OCI-LY7 (cell line): ENCODE data around the gene HMCN1. TPM values are rescaled to one million over a fixed set of nuclear protein-coding genes. Genes with fewer than 3 reads are reported as not detected.

Source experiments
- BruUV-seq: library from RNA; stranded (reverse); fragments of 400-500 nt; replicated peaks from 2 replicates; lab custom pipeline; 2021; lab: Mats Ljungman, UMichigan
- CTCF ChIA-PET: fragments of 300-600 bp; sonication (Branson Sonifier 250); formaldehyde crosslinking; loops from one replicate; lab custom pipeline; 2022; ENCODE audit warnings: antibody characterized with exemption; ENCODE audit not compliant: unreplicated experiment; lab: Charles Lee
- POLR2A ChIA-PET: fragments of 300-600 bp; sonication (Branson Sonifier 250); formaldehyde crosslinking; loops from one replicate; lab custom pipeline; 2022; ENCODE audit warnings: antibody characterized with exemption; lab: Charles Lee
- DNase-seq: peaks from one replicate; pipeline ENCODE4 v3.0.0-alpha.2; 2015; ENCODE audit warnings: low spot score
- H2AFZ ChIP-seq: fragments of 200-600 bp; sonication (generic), shearing (Covaris generic); 2 replicates; pipeline ENCODE4 v1.6.1; 2014; ENCODE audit warnings: mild to moderate bottlenecking, antibody characterized with exemption, low read length, moderate library complexity
- H3K27ac ChIP-seq: fragments of 200-600 bp; sonication (generic); 2 replicates; pipeline ENCODE4 v1.5.1; 2014; ENCODE audit warnings: mixed run types, low read depth, mild to moderate bottlenecking, moderate library complexity, low read length, inconsistent platforms; ENCODE audit not compliant: poor library complexity, severe bottlenecking
- H3K36me3 ChIP-seq: fragments of 200-600 bp; sonication (generic); 2 replicates; pipeline ENCODE4 v1.6.1; 2014; ENCODE audit warnings: mild to moderate bottlenecking, antibody characterized with exemption, low read length, moderate library complexity, mixed read lengths; ENCODE audit not compliant: insufficient read depth
- H3K4me1 ChIP-seq: fragments of 200-600 bp; sonication (generic); 2 replicates; pipeline ENCODE4 v1.5.1; 2014; ENCODE audit warnings: mild to moderate bottlenecking, low read length; ENCODE audit not compliant: insufficient read depth, poor library complexity, severe bottlenecking
- H3K4me2 ChIP-seq: fragments of 200-600 bp; sonication (generic); 2 replicates; pipeline ENCODE4 v1.6.1; 2014; ENCODE audit warnings: mild to moderate bottlenecking, low read length
- H3K4me3 ChIP-seq: fragments of 200-600 bp; sonication (generic); 2 replicates; pipeline ENCODE4 v1.5.1; 2014; ENCODE audit warnings: mild to moderate bottlenecking, low read depth, low read length; ENCODE audit not compliant: poor library complexity, severe bottlenecking
- H3K79me2 ChIP-seq: fragments of 200-600 bp; sonication (generic); 2 replicates; pipeline ENCODE4 v1.6.1; 2016; ENCODE audit warnings: low read depth, mild to moderate bottlenecking, low read length, moderate library complexity, mixed read lengths; ENCODE audit not compliant: insufficient read depth
- H3K9me2 ChIP-seq: fragments of 200-600 bp; sonication (generic); 2 replicates; pipeline ENCODE4 v1.6.1; 2016; ENCODE audit warnings: mild to moderate bottlenecking, low read length, mixed read lengths; ENCODE audit not compliant: insufficient read depth
- H3K9me3 ChIP-seq: fragments of 200-600 bp; sonication (generic); 2 replicates; pipeline ENCODE4 v1.6.1; 2014; ENCODE audit warnings: mild to moderate bottlenecking, mixed run types, low read length, mixed read lengths
- H4K20me1 ChIP-seq: fragments of 200-600 bp; sonication (generic); 2 replicates; pipeline ENCODE4 v1.6.1; 2014; ENCODE audit warnings: mild to moderate bottlenecking, antibody characterized with exemption, low read length, moderate library complexity, mixed read lengths; ENCODE audit not compliant: insufficient read depth
- EZH2phosphoT487 ChIP-seq: fragments of 200-600 bp; sonication (generic); IDR thresholded peaks from 2 replicates; pipeline ENCODE4 v1.6.1; 2018; ENCODE audit warnings: low read depth, borderline replicate concordance, mild to moderate bottlenecking, mixed run types, antibody characterized with exemption, low read length, moderate library complexity, mixed read lengths
- intact Hi-C: fragments of 100-400 bp; cut with micrococcal nuclease; formaldehyde crosslinking; loops from one replicate; pipeline ENCODE4 v1.10.0; 2022; ENCODE audit not compliant: unreplicated experiment
- total RNA-seq, 2 experiments: library from RNA; depleted of rRNA in 1 of 2; stranded (reverse); fragments of >200 nt in 1 of 2; shearing (Covaris generic) in 1 of 2; gene quantifications; 2 replicates each; pipeline ENCODE4 v1.2.3, GENCODE V29; 2014 to 2022
- TF ChIP-seq, protein P1 (sequence below): fragments of 200-600 bp; sonication (generic); conservative IDR thresholded peaks from 2 replicates; pipeline ENCODE4 v1.5.1; 2014; ENCODE audit warnings: mild to moderate bottlenecking, antibody characterized with exemption, low read length, moderate library complexity, mixed read lengths

HMCN1 gene
- total RNA-seq, 2 experiments from 2014 or later = 0.02 TPM; not detected in 1

- H3K27ac ChIP-seq = no peak overlapping the region
- POLR2A ChIA-PET = interaction anchor here (1.4 kb wide), 1 partner anchor 13 kb away, joined by 3 read pairs; no protein-coding TSS in a partner anchor
- TF ChIP-seq, protein P1, sequence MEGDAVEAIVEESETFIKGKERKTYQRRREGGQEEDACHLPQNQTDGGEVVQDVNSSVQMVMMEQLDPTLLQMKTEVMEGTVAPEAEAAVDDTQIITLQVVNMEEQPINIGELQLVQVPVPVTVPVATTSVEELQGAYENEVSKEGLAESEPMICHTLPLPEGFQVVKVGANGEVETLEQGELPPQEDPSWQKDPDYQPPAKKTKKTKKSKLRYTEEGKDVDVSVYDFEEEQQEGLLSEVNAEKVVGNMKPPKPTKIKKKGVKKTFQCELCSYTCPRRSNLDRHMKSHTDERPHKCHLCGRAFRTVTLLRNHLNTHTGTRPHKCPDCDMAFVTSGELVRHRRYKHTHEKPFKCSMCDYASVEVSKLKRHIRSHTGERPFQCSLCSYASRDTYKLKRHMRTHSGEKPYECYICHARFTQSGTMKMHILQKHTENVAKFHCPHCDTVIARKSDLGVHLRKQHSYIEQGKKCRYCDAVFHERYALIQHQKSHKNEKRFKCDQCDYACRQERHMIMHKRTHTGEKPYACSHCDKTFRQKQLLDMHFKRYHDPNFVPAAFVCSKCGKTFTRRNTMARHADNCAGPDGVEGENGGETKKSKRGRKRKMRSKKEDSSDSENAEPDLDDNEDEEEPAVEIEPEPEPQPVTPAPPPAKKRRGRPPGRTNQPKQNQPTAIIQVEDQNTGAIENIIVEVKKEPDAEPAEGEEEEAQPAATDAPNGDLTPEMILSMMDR = no peak
- no peak for TF ChIP-seq EZH2phosphoT487
- H3K9me3 ChIP-seq = no peaks in the 10 kb centered on the region
- H3K36me3 ChIP-seq = no peaks in the 10 kb centered on the region
- H3K79me2 ChIP-seq = no peaks in the 10 kb centered on the region
- no peaks in the 10 kb centered on the region for H3K9me2 ChIP-seq
- intact Hi-C loops = no loop called here
- H3K4me3 ChIP-seq = no peak overlapping the region
- no peaks in the 10 kb centered on the region for H3K4me1 ChIP-seq
- BruUV-seq = no TSS peak
- CTCF ChIA-PET = no interaction called here
- no peak for DNase-seq
- H2AFZ ChIP-seq = no peak overlapping the region
- no peak overlapping the region for H3K4me2 ChIP-seq
- no peaks in the 10 kb centered on the region for H4K20me1 ChIP-seq
Measured at GRCh38 chr1:185856482-185856881, 122.3 kb downstream of the HMCN1 start.

DNA sequence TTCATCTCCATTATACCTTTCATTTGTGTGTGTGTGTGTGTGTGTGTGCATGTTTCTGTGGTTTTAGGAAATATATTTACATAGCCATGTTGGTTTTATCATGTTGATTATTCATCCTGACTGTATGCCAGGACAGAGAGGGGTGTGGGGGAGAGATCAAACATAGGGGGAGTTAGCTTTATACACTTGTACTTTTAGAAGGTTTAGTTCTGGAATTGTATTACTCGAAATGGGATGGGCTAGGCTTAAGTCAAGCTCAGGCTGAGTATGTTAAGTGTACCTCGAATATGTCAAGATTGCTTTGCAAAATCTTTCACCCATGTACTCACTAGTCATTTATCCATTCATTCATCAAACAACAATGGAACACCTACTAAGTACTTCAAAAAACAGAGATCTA lies 123.3 kb downstream of the HMCN1 start:
- Histone ChIP-seq H3K4me1 (no peaks in the 10 kb centered on the region), H3K4me3 (no peak overlapping the region), H2AFZ (no peak overlapping the region), H3K9me3 (no peaks in the 10 kb centered on the region), H3K36me3 (no peaks in the 10 kb centered on the region), H3K9me2 (no peaks in the 10 kb centered on the region), H3K79me2 (no peaks in the 10 kb centered on the region), H4K20me1 (no peaks in the 10 kb centered on the region), H3K27ac (no peak overlapping the region), H3K4me2 (no peak overlapping the region)
- TF ChIP-seq EZH2phosphoT487 = no peak
- TF ChIP-seq, protein P1 = no peak
- intact Hi-C loops = no loop called here
- no peak for DNase-seq
- ChIA-PET POLR2A (interaction anchor here (0.7 to 1.4 kb wide), 2 partner anchors 8 to 14 kb away, joined by 3 read pairs; no protein-coding TSS in a partner anchor), CTCF (no interaction called here)
- BruUV-seq = no TSS peak

- no peak for DNase-seq
- H2AFZ ChIP-seq = no peak overlapping the region
- BruUV-seq = no TSS peak
- CTCF ChIA-PET = no interaction called here
- intact Hi-C loops = no loop called here
- H3K36me3 ChIP-seq = no peaks in the 10 kb centered on the region
- H3K9me3 ChIP-seq = no peaks in the 10 kb centered on the region
- POLR2A ChIA-PET = interaction anchor here (0.6 kb wide), 1 partner anchor 203 kb away, joined by 6 read pairs; no protein-coding TSS in a partner anchor
- H3K4me3 ChIP-seq = no peak overlapping the region
- TF ChIP-seq, protein P1 = no peak
- H3K79me2 ChIP-seq = no peaks in the 10 kb centered on the region
- H3K4me2 ChIP-seq = no peak overlapping the region
- no peaks in the 10 kb centered on the region for H3K4me1 ChIP-seq
- H3K9me2 ChIP-seq = no peaks in the 10 kb centered on the region
- no peak overlapping the region for H3K27ac ChIP-seq
- H4K20me1 ChIP-seq = no peaks in the 10 kb centered on the region
Measured at GRCh38 chr1:185860311-185860710, 126.1 kb downstream of the HMCN1 start.
